IMR-90 (cell line): ENCODE results near the gene AADACL3. TPM values are rescaled to one million over a fixed set of nuclear protein-coding genes. Genes with fewer than 3 reads are reported as not detected.

ENCODE experiments used
- ATAC-seq: fragments of 200-7000 bp; cut with Tn5 transposase; 2 replicates; pipeline ENCODE4 v1.9.1; 2020; ENCODE audit warnings: low read depth, mild to moderate bottlenecking, moderate library complexity
- BruUV-seq: library from RNA; stranded (reverse); fragments of 400-500 nt; replicated peaks from 2 replicates; lab custom pipeline; 2021; lab: Mats Ljungman, UMichigan
- CTCF ChIA-PET: fragments of 300-600 bp; formaldehyde crosslinking; extraction: SDS; loops from one replicate; lab custom pipeline; 2021; ENCODE audit warnings: antibody characterized with exemption; lab: Yijun Ruan, JAX
- POLR2A ChIA-PET: fragments of 300-600 bp; sonication (Branson Sonifier 250); formaldehyde crosslinking; loops from one replicate; lab custom pipeline; 2022; ENCODE audit warnings: antibody characterized with exemption; ENCODE audit not compliant: unreplicated experiment; lab: Charles Lee
- DNase-seq: peaks from one replicate; pipeline ENCODE4 v3.0.0; 2013
- H2AFZ ChIP-seq: replicated peaks from 2 replicates; pipeline ENCODE3; 2013; ENCODE audit warnings: low read length, mild to moderate bottlenecking; ENCODE audit not compliant: poor library complexity
- H2AK5ac ChIP-seq: 2 replicates; pipeline ENCODE4 v1.6.1; 2013; ENCODE audit warnings: low read depth, low read length, inconsistent platforms
- H2AK9ac ChIP-seq: replicated peaks from 2 replicates; pipeline ENCODE3; 2013; ENCODE audit warnings: mild to moderate bottlenecking, low read depth, low read length, moderate library complexity; ENCODE audit not compliant: poor library complexity
- H2BK120ac ChIP-seq: 2 replicates; pipeline ENCODE4 v1.6.1; 2013; ENCODE audit warnings: low read depth, low read length, inconsistent platforms
- H2BK15ac ChIP-seq: 3 replicates; pipeline ENCODE4 v1.6.1; 2013; ENCODE audit warnings: low read depth, low read length, inconsistent platforms
- H2BK20ac ChIP-seq: 2 replicates; pipeline ENCODE4 v1.6.1; 2013; ENCODE audit warnings: low read depth, mild to moderate bottlenecking, inconsistent platforms, low read length, moderate library complexity
- H2BK5ac ChIP-seq: 2 replicates; pipeline ENCODE4 v1.6.1; 2013; ENCODE audit warnings: mild to moderate bottlenecking, low read depth, low read length, inconsistent platforms; ENCODE audit not compliant: poor library complexity, severe bottlenecking
- H3K14ac ChIP-seq: replicated peaks from 2 replicates; pipeline ENCODE4 v1.6.1; 2013; ENCODE audit warnings: low read depth, low read length, inconsistent platforms
- H3K18ac ChIP-seq: 2 replicates; pipeline ENCODE4 v1.6.1; 2013; ENCODE audit warnings: low read depth, low read length, control low read depth
- H3K23ac ChIP-seq: 2 replicates; pipeline ENCODE4 v1.6.1; 2013; ENCODE audit warnings: low read depth, low read length, inconsistent platforms
- H3K27ac ChIP-seq: 2 replicates; pipeline ENCODE4 v1.5.1; 2013; ENCODE audit warnings: mild to moderate bottlenecking, control low read depth, low read length; ENCODE audit not compliant: insufficient read depth
- H3K27me3 ChIP-seq: 2 replicates; pipeline ENCODE4 v1.6.1; 2013; ENCODE audit warnings: low read length; ENCODE audit not compliant: control insufficient read depth, insufficient read depth
- H3K36me3 ChIP-seq: 2 replicates; pipeline ENCODE4 v1.6.1; 2013; ENCODE audit warnings: low read length, mixed read lengths; ENCODE audit not compliant: control insufficient read depth, insufficient read depth
- H3K4ac ChIP-seq: 2 replicates; pipeline ENCODE4 v1.6.1; 2013; ENCODE audit warnings: low read depth, low read length, inconsistent platforms
- H3K4me1 ChIP-seq: 2 replicates; pipeline ENCODE4 v1.6.1; 2013; ENCODE audit warnings: low read length, mixed read lengths; ENCODE audit not compliant: control insufficient read depth, insufficient read depth
- H3K4me2 ChIP-seq: 2 replicates; pipeline ENCODE4 v1.6.1; 2013; ENCODE audit warnings: low read depth, mild to moderate bottlenecking, control low read depth, low read length, moderate library complexity
- H3K4me3 ChIP-seq: 2 replicates; pipeline ENCODE4 v1.5.1; 2013; ENCODE audit warnings: low read depth, mild to moderate bottlenecking, control low read depth, low read length, moderate library complexity; ENCODE audit not compliant: insufficient read depth
- H3K56ac ChIP-seq: 2 replicates; pipeline ENCODE4 v1.6.1; 2013; ENCODE audit warnings: low read length, inconsistent platforms; ENCODE audit not compliant: insufficient read depth; ENCODE audit errors: extremely low read depth
- H3K79me1 ChIP-seq, 2 experiments: 2 replicates each; pipeline ENCODE4 v1.6.1; 2013; ENCODE audit warnings: low read length in 2 of 2, inconsistent platforms in 1 of 2, low read depth in 1 of 2
- H3K9ac ChIP-seq: 2 replicates; pipeline ENCODE4 v1.6.1; 2013; ENCODE audit warnings: low read depth, low read length, control low read depth
- H3K9me1 ChIP-seq: 2 replicates; pipeline ENCODE4 v1.6.1; 2013; ENCODE audit warnings: low read length, inconsistent platforms; ENCODE audit not compliant: insufficient read depth
- H3K9me3 ChIP-seq: 2 replicates; pipeline ENCODE4 v1.6.1; 2013; ENCODE audit warnings: low read length; ENCODE audit not compliant: control insufficient read depth, insufficient read depth
- H4K20me1 ChIP-seq: 2 replicates; pipeline ENCODE4 v1.6.1; 2013; ENCODE audit warnings: low read length, inconsistent platforms; ENCODE audit not compliant: insufficient read depth
- H4K5ac ChIP-seq: 2 replicates; pipeline ENCODE4 v1.6.1; 2013; ENCODE audit warnings: mild to moderate bottlenecking, low read depth, low read length, control low read depth
- H4K8ac ChIP-seq, 2 experiments: 2 replicates each; pipeline ENCODE4 v1.6.1; 2013; ENCODE audit warnings: low read depth in 2 of 2, low read length in 2 of 2, control low read depth in 1 of 2, inconsistent platforms in 1 of 2
- H4K91ac ChIP-seq: 2 replicates; pipeline ENCODE4 v1.6.1; 2013; ENCODE audit warnings: low read depth, low read length, inconsistent platforms; ENCODE audit not compliant: insufficient read depth
- BHLHE40 ChIP-seq: fragments of 150-350 bp; IDR thresholded peaks from 2 replicates; pipeline ENCODE4 v1.6.1; 2016; ENCODE audit warnings: mild to moderate bottlenecking, low read depth, low read length
- CEBPB ChIP-seq: IDR thresholded peaks from 2 replicates; pipeline ENCODE4 v1.6.1; 2012; ENCODE audit warnings: low read depth, low read length, improper control_type of control experiment
- CHD1 ChIP-seq: IDR thresholded peaks from 2 replicates; pipeline ENCODE4 v1.6.1; 2012; ENCODE audit warnings: low read depth, low read length, improper control_type of control experiment
- FOS ChIP-seq: fragments of 150-350 bp; IDR thresholded peaks from 2 replicates; pipeline ENCODE4 v1.6.1; 2016; ENCODE audit warnings: low read depth, low read length
- MAFK ChIP-seq: IDR thresholded peaks from 2 replicates; pipeline ENCODE4 v1.6.1; 2012; ENCODE audit warnings: low read depth, low read length, improper control_type of control experiment
- MAZ ChIP-seq: IDR thresholded peaks from 2 replicates; pipeline ENCODE4 v1.6.1; 2012; ENCODE audit warnings: low read depth, mild to moderate bottlenecking, low read length, improper control_type of control experiment, moderate library complexity, borderline replicate concordance
- NFE2L2 ChIP-seq: fragments of 150-350 bp; IDR thresholded peaks from 2 replicates; pipeline ENCODE4 v1.6.1; 2016; ENCODE audit warnings: low read depth, mild to moderate bottlenecking, low read length
- POLR2A ChIP-seq: IDR thresholded peaks from 2 replicates; pipeline ENCODE4 v1.6.1; 2012; ENCODE audit warnings: mild to moderate bottlenecking, low read depth, low read length
- RCOR1 ChIP-seq: IDR thresholded peaks from 2 replicates; pipeline ENCODE4 v1.6.1; 2012; ENCODE audit warnings: mild to moderate bottlenecking, low read length, improper control_type of control experiment; ENCODE audit not compliant: insufficient replicate concordance
- RFX5 ChIP-seq: IDR thresholded peaks from 2 replicates; pipeline ENCODE4 v1.8.0; 2012; ENCODE audit warnings: low read depth, mild to moderate bottlenecking, low read length, moderate library complexity
- SMC3 ChIP-seq: fragments of 150-350 bp; IDR thresholded peaks from 2 replicates; pipeline ENCODE4 v1.6.1; 2016; ENCODE audit warnings: low read depth, mild to moderate bottlenecking, antibody characterized with exemption, low read length, moderate library complexity
- WGBS, 2 experiments: methylation state at CpG; one replicate each; pipeline versions ENCODE4 v1.1.5 to v1.1.7; 2013; ENCODE audit warnings: missing lambda C conversion rate in 2 of 2; ENCODE audit not compliant: insufficient read length in 1 of 2; ENCODE audit errors: extremely low coverage in 2 of 2; 5-methylcytosine and 5-hydroxymethylcytosine counted together
- dilution Hi-C: fragments of 300-500 bp; cut with HindIII; formaldehyde crosslinking; loops from one replicate; pipeline ENCODE4 v1.14.3; 2018; ENCODE audit warnings: low sequenced_read_pairs; ENCODE audit not compliant: unreplicated experiment
- in situ Hi-C: fragments of 300-500 bp; cut with MboI; formaldehyde crosslinking; loops from 3 replicates; pipeline ENCODE4 v1.14.3; 2019; ENCODE audit warnings: low sequenced_read_pairs, inconsistent platforms, mixed read lengths
- intact Hi-C: fragments of 100-400 bp; cut with micrococcal nuclease; formaldehyde crosslinking; loops from 2 replicates; pipeline ENCODE4 v1.10.0; 2022
- polyA plus RNA-seq, 3 experiments: library from polyadenylated mRNA; depleted of rRNA; stranded (reverse); fragments of >200 nt; gene quantifications; 2 replicates each; pipeline ENCODE4 v1.2.3, GENCODE V29; 2012; ENCODE audit warnings: low replicate concordance in 1 of 3
- total RNA-seq: library from RNA; depleted of rRNA; stranded (reverse); fragments of >200 nt; gene quantifications from 2 replicates; pipeline ENCODE4 v1.2.3, GENCODE V29; 2012
- TF ChIP-seq, protein P1 (sequence below): fragments of 150-350 bp; IDR thresholded peaks from 2 replicates; pipeline ENCODE4 v1.6.1; 2017; ENCODE audit warnings: mild to moderate bottlenecking, antibody characterized with exemption, low read length, low read depth
- TF ChIP-seq, protein P2 (sequence below): conservative IDR thresholded peaks from 2 replicates; pipeline ENCODE4 v1.5.1; 2012; ENCODE audit warnings: mild to moderate bottlenecking, low read depth, low read length, improper control_type of control experiment

The AADACL3 gene
- total and polyA plus RNA-seq, 2 of the 4 experiments (the other 2 are of a cell fraction), result not detected

DNA sequence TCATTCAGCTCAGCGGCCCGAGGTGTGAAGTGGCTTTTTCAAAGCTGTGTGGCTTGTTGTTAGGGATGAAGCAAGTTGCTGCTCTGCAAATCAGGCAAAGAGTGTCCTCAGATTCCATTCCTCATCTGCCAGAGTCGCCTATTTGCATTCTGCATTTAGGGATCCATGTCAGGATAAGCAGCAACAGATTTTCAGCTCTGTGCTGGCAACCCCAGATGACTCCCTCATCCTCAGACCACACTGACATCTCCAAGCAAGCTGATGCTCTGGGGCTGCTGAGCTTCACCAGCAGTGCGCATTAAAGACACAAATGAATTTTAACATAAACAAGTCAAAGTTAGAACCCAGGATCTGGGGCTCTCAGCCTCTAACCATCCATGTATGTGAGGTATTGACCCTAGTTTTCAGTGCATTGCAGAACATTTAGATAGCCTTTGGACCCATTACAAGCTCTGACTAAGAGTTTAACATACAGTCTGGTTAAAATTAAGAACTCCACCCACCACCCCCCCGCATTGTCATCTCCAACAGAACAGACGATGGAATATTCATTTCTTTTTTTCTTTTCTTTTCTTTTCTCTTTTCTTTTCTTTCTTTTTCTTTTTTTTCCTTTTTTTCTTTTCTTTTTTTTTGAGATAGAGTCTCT lies 41.0 kb downstream of the AADACL3 start:
- no peak for TF ChIP-seq RCOR1
- TF ChIP-seq RFX5, result no peak
- TF ChIP-seq MAZ, result no peak
- TF ChIP-seq SMC3, result no peak
- no peak for TF ChIP-seq FOS
- TF ChIP-seq, protein P1, sequence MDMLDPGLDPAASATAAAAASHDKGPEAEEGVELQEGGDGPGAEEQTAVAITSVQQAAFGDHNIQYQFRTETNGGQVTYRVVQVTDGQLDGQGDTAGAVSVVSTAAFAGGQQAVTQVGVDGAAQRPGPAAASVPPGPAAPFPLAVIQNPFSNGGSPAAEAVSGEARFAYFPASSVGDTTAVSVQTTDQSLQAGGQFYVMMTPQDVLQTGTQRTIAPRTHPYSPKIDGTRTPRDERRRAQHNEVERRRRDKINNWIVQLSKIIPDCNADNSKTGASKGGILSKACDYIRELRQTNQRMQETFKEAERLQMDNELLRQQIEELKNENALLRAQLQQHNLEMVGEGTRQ, result no peak
- TF ChIP-seq CEBPB, result no peak
- TF ChIP-seq BHLHE40, result no peak
- TF ChIP-seq, protein P2, sequence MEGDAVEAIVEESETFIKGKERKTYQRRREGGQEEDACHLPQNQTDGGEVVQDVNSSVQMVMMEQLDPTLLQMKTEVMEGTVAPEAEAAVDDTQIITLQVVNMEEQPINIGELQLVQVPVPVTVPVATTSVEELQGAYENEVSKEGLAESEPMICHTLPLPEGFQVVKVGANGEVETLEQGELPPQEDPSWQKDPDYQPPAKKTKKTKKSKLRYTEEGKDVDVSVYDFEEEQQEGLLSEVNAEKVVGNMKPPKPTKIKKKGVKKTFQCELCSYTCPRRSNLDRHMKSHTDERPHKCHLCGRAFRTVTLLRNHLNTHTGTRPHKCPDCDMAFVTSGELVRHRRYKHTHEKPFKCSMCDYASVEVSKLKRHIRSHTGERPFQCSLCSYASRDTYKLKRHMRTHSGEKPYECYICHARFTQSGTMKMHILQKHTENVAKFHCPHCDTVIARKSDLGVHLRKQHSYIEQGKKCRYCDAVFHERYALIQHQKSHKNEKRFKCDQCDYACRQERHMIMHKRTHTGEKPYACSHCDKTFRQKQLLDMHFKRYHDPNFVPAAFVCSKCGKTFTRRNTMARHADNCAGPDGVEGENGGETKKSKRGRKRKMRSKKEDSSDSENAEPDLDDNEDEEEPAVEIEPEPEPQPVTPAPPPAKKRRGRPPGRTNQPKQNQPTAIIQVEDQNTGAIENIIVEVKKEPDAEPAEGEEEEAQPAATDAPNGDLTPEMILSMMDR, result no peak
- no peak for TF ChIP-seq MAFK
- no peak for TF ChIP-seq POLR2A
- no peak for TF ChIP-seq NFE2L2
- no peak for TF ChIP-seq CHD1
- WGBS, 2 experiments, result no CpG with 5 or more reads among the region's 6 CpGs

More for the DNA sequence above, 41.0 kb downstream of the AADACL3 start:
- no peaks in the 10 kb centered on the region for H3K27me3 ChIP-seq
- H2BK120ac ChIP-seq, result no peak overlapping the region
- H2BK5ac ChIP-seq, result no peak overlapping the region
- intact Hi-C loops (no loop called here), in situ Hi-C loops (no loop called here), dilution Hi-C loops (no loop called here)
- H4K20me1 ChIP-seq, result no peaks in the 10 kb centered on the region
- H2AFZ ChIP-seq, result no peak overlapping the region
- no peak overlapping the region for H3K23ac ChIP-seq
- no peak overlapping the region for H3K4me2 ChIP-seq
- H3K9ac ChIP-seq, result no peak overlapping the region
- no peak overlapping the region for H2AK5ac ChIP-seq
- no peaks in the 10 kb centered on the region for H3K79me1 ChIP-seq
- ChIA-PET CTCF (interaction anchor here (0.7 kb wide), 1 partner anchor 7 kb away, joined by 3 read pairs; no protein-coding TSS in a partner anchor), POLR2A (no interaction called here)
- peaks cover 20% of the 10 kb centered on the region for H3K9me3 ChIP-seq
- H3K4ac ChIP-seq, result no peak overlapping the region
- no peak overlapping the region for H3K27ac ChIP-seq
- H3K4me1 ChIP-seq, result no peaks in the 10 kb centered on the region
- no peaks in the 10 kb centered on the region for H3K9me1 ChIP-seq
- H2BK20ac ChIP-seq, result no peak overlapping the region
- no peak for DNase-seq
- H4K5ac ChIP-seq, result no peak overlapping the region
- no peak overlapping the region for H3K56ac ChIP-seq
- H3K36me3 ChIP-seq, result no peaks in the 10 kb centered on the region
- no peak overlapping the region for H2BK15ac ChIP-seq
- H3K4me3 ChIP-seq, result no peak overlapping the region
- H4K91ac ChIP-seq, result no peak overlapping the region
- H3K14ac ChIP-seq, result no peak overlapping the region
- no peak overlapping the region for H4K8ac ChIP-seq
- H3K18ac ChIP-seq, result no peak overlapping the region
- H2AK9ac ChIP-seq, result no peak overlapping the region
- BruUV-seq, result no TSS peak
- no peak for ATAC-seq
